HCT116 (cell line): Measurements from ENCODE around the gene SH3YL1. TPM values are rescaled to one million over a fixed set of nuclear protein-coding genes. Genes with fewer than 3 reads are reported as not detected.

ENCODE experiments used
- ATAC-seq: fragments of 200-7000 bp; cut with Tn5 transposase; 2 replicates; pipeline ENCODE4 v1.9.1; 2020; ENCODE audit warnings: mild to moderate bottlenecking, moderate library complexity
- BruUV-seq: library from RNA; stranded (reverse); fragments of 400-500 nt; replicated peaks from 2 replicates; lab custom pipeline; 2021; lab: Mats Ljungman, UMichigan
- CTCF ChIA-PET: fragments of 300-600 bp; sonication (Branson Sonifier 250); formaldehyde crosslinking; loops from one replicate; lab custom pipeline; 2021; ENCODE audit warnings: antibody characterized with exemption; lab: Charles Lee
- POLR2A ChIA-PET: fragments of 300-600, 350-600 bp; sonication (Branson Sonifier 250); formaldehyde crosslinking; loops from one replicate; lab custom pipeline; 2021; ENCODE audit warnings: antibody characterized with exemption; lab: Charles Lee
- RAD21 ChIA-PET, 2 experiments: fragments of 300-600 bp; sonication (Branson Sonifier 250); formaldehyde crosslinking; loops; one replicate each; lab custom pipeline; 2023; ENCODE audit warnings: low total read pairs in 2 of 2; ENCODE audit not compliant: uncharacterized antibody in 2 of 2, unreplicated experiment in 2 of 2, low non-redundant PET in 1 of 2; lab: Charles Lee
- DNase-seq: peaks from one replicate; pipeline ENCODE4 v3.0.0-alpha.2; 2010; ENCODE audit warnings: low read depth, low spot score
- H2AFZ ChIP-seq: fragments of 200-600 bp; shearing (Covaris generic), sonication (generic); 2 replicates; pipeline ENCODE4 v1.6.1; 2017; ENCODE audit warnings: low read depth, mixed run types, mixed read lengths, antibody characterized with exemption, low read length; ENCODE audit not compliant: poor library complexity, severe bottlenecking
- H3K27ac ChIP-seq: 2 replicates; pipeline ENCODE4 v1.5.1; 2012; ENCODE audit warnings: low read depth, low read length
- H3K27me3 ChIP-seq: fragments of 200-600 bp; sonication (generic); 2 replicates; pipeline ENCODE4 v1.6.1; 2016; ENCODE audit warnings: mixed run types, low read length, mixed read lengths; ENCODE audit not compliant: insufficient read depth
- H3K36me3 ChIP-seq, 2 experiments: fragments of 200-500 bp in 1 of 2; fragments of 200-600 bp in 1 of 2; sonication (Bioruptor generic) in 1 of 2; sonication (generic) in 1 of 2; 2 replicates each; pipeline versions ENCODE4 v1.5.1 to v1.6.1; 2014 to 2016; ENCODE audit warnings: low read length in 2 of 2, inconsistent platforms in 1 of 2, mixed read lengths in 1 of 2, mixed run types in 1 of 2; ENCODE audit not compliant: insufficient read depth in 2 of 2, control insufficient read depth in 1 of 2
- H3K4me1 ChIP-seq, 2 experiments: fragments of 200-600 bp in 1 of 2; sonication (generic) in 1 of 2; 2 replicates each; pipeline versions ENCODE4 v1.5.1 to v1.6.1; 2012 to 2017; ENCODE audit warnings: low read length in 2 of 2, inconsistent platforms in 1 of 2, mild to moderate bottlenecking in 1 of 2, mixed read lengths in 1 of 2, mixed run types in 1 of 2, moderate library complexity in 1 of 2; ENCODE audit not compliant: insufficient read depth in 2 of 2, control insufficient read depth in 1 of 2
- H3K4me2 ChIP-seq: fragments of 200-600 bp; sonication (generic); 2 replicates; pipeline ENCODE4 v1.6.1; 2017; ENCODE audit warnings: mixed run types, low read length, mixed read lengths
- H3K4me3 ChIP-seq, 2 experiments: fragments of 200-600 bp in 1 of 2; sonication (generic) in 1 of 2; replicated peaks in 1 of 2; 2 replicates each; pipeline ENCODE4 v1.5.1; 2011 to 2016; ENCODE audit warnings: low read length in 2 of 2, control low read depth in 1 of 2, low read depth in 1 of 2, mild to moderate bottlenecking in 1 of 2, mixed read lengths in 1 of 2, mixed run types in 1 of 2
- H3K79me2 ChIP-seq: fragments of 200-600 bp; sonication (generic); 2 replicates; pipeline ENCODE4 v1.6.1; 2017; ENCODE audit warnings: mild to moderate bottlenecking, mixed run types, low read length, moderate library complexity, mixed read lengths; ENCODE audit not compliant: insufficient read depth
- H3K9ac ChIP-seq: fragments of 200-600 bp; sonication (generic); 2 replicates; pipeline ENCODE4 v1.6.1; 2016; ENCODE audit warnings: low read length, mixed read lengths
- H3K9me2 ChIP-seq: fragments of 200-600 bp; sonication (generic), shearing (Covaris generic); 2 replicates; pipeline ENCODE4 v1.6.1; 2017; ENCODE audit warnings: mixed run types, mild to moderate bottlenecking, moderate library complexity; ENCODE audit not compliant: insufficient read depth
- H3K9me3 ChIP-seq, 2 experiments: fragments of 200-500 bp in 1 of 2; fragments of 200-600 bp in 1 of 2; sonication (Bioruptor generic) in 1 of 2; sonication (generic) in 1 of 2; 2 replicates each; pipeline ENCODE4 v1.6.1; 2014 to 2017; ENCODE audit warnings: low read length in 2 of 2, mixed read lengths in 2 of 2, inconsistent platforms in 1 of 2, low read depth in 1 of 2, mild to moderate bottlenecking in 1 of 2, mixed run types in 1 of 2, moderate library complexity in 1 of 2; ENCODE audit not compliant: control insufficient read depth in 1 of 2, insufficient read depth in 1 of 2
- H4K20me1 ChIP-seq: fragments of 200-600 bp; sonication (generic), shearing (Covaris generic); 2 replicates; pipeline ENCODE4 v1.6.1; 2017; ENCODE audit warnings: mixed run types, mild to moderate bottlenecking, moderate library complexity; ENCODE audit not compliant: insufficient read depth
- CBX3 ChIP-seq: IDR thresholded peaks from 2 replicates; pipeline ENCODE4 v1.6.1; 2012; ENCODE audit warnings: low read depth
- EGR1 ChIP-seq: IDR thresholded peaks from 2 replicates; pipeline ENCODE4 v1.6.1; 2012; ENCODE audit warnings: low read depth
- EZH2 ChIP-seq: fragments of 200-600 bp; sonication (generic); IDR thresholded peaks from 2 replicates; pipeline ENCODE4 v1.6.1; 2017; ENCODE audit warnings: antibody characterized with exemption, mixed run types
- EZH2phosphoT487 ChIP-seq: fragments of 200-600 bp; IDR thresholded peaks from 2 replicates; pipeline ENCODE4 v1.6.1; 2018; ENCODE audit warnings: antibody characterized with exemption, borderline replicate concordance
- MAX ChIP-seq: IDR thresholded peaks from 2 replicates; pipeline ENCODE4 v1.6.1; 2012
- POLR2A ChIP-seq: IDR thresholded peaks from 2 replicates; pipeline ENCODE4 v1.7.0; 2011; ENCODE audit warnings: borderline replicate concordance; ENCODE audit not compliant: insufficient read depth, insufficient read length; ENCODE audit errors: extremely low read depth
- POLR2AphosphoS5 ChIP-seq: IDR thresholded peaks from 2 replicates; pipeline ENCODE4 v1.6.1; 2011; ENCODE audit warnings: mild to moderate bottlenecking, low read depth, low read length, moderate library complexity
- RAD21 ChIP-seq: IDR thresholded peaks from 2 replicates; pipeline ENCODE4 v1.6.1; 2012; ENCODE audit warnings: low read depth, mild to moderate bottlenecking
- SP1 ChIP-seq: IDR thresholded peaks from 2 replicates; pipeline ENCODE4 v1.6.1; 2012; ENCODE audit warnings: low read depth
- YY1 ChIP-seq: IDR thresholded peaks from 2 replicates; pipeline ENCODE4 v1.6.1; 2011; ENCODE audit warnings: low read length, low read depth, moderate library complexity, mild to moderate bottlenecking; ENCODE audit not compliant: insufficient replicate concordance; ENCODE audit errors: extremely low read depth
- ZBTB33 ChIP-seq: IDR thresholded peaks from 2 replicates; pipeline ENCODE4 v1.6.1; 2011; ENCODE audit warnings: mild to moderate bottlenecking, low read length, moderate library complexity; ENCODE audit not compliant: insufficient replicate concordance; ENCODE audit errors: extremely low read depth
- ZFX ChIP-seq: fragments of 450-650 bp; IDR thresholded peaks from 2 replicates; pipeline ENCODE4 v1.6.1; 2017
- intact Hi-C: fragments of 100-400 bp; cut with micrococcal nuclease; formaldehyde crosslinking; loops from 2 replicates; pipeline ENCODE4 v1.10.0; 2022
- total RNA-seq: library from RNA; stranded (reverse); gene quantifications from one replicate; pipeline ENCODE4 v1.2.1, GENCODE V29; 2021; ENCODE audit not compliant: unreplicated experiment
- TF ChIP-seq, protein P1 (sequence below): IDR thresholded peaks from 2 replicates; pipeline ENCODE4 v1.6.1; 2012
- TF ChIP-seq, protein P2 (sequence below), 3 experiments: fragments of 200-600 bp in 1 of 3; sonication (generic) in 1 of 3; IDR thresholded peaks in 2 of 3; conservative IDR thresholded peaks in 1 of 3; 2 replicates each; pipeline ENCODE4 v1.5.1; 2012 to 2017; ENCODE audit warnings: low read depth in 2 of 3, low read length in 2 of 3, antibody characterized with exemption in 1 of 3, borderline replicate concordance in 1 of 3, control low read depth in 1 of 3, mild to moderate bottlenecking in 1 of 3, mixed read lengths in 1 of 3, mixed run types in 1 of 3, moderate library complexity in 1 of 3; ENCODE audit not compliant: insufficient read depth in 1 of 3

SH3YL1 gene
- total RNA-seq, 1 experiment from 2014 or later = 32.8 TPM

DNA sequence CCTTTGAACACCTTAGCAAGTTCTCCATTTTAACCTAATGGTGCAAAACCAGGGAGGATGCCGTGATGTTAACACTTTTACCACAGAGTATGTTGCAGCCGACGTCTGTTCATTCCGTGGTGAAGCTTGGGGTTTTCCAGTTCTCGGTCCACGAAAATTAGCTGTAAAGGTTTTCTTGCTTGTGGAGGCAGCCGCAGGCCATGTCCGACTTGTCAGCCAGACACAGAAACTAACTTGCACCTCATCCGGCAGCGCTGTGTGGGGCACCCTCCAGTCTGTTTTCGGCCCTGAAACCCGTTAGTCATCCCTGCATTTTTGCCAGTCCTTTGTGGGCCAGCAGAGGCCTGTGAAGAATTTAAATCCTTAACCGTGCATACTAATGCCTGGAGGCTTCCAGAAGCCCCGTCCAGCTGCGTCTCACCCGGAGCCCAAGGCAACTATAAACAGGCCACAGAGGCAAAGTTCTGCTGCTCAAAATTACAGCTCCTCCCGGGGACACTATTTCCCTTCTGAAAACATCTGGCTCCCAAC, 70.6 kb downstream of the SH3YL1 start:
- no peaks in the 10 kb centered on the region for H3K27me3 ChIP-seq
- intact Hi-C loops = no loop called here
- no peak for TF ChIP-seq MAX
- no peak for TF ChIP-seq YY1
- TF ChIP-seq POLR2A = no peak
- TF ChIP-seq POLR2AphosphoS5 = no peak
- no peak for TF ChIP-seq EZH2phosphoT487
- TF ChIP-seq ZBTB33 = no peak
- no peak for TF ChIP-seq EZH2
- TF ChIP-seq, protein P1, sequence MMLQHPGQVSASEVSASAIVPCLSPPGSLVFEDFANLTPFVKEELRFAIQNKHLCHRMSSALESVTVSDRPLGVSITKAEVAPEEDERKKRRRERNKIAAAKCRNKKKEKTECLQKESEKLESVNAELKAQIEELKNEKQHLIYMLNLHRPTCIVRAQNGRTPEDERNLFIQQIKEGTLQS = no peak
- no peak for TF ChIP-seq ZFX
- TF ChIP-seq, protein P2, sequence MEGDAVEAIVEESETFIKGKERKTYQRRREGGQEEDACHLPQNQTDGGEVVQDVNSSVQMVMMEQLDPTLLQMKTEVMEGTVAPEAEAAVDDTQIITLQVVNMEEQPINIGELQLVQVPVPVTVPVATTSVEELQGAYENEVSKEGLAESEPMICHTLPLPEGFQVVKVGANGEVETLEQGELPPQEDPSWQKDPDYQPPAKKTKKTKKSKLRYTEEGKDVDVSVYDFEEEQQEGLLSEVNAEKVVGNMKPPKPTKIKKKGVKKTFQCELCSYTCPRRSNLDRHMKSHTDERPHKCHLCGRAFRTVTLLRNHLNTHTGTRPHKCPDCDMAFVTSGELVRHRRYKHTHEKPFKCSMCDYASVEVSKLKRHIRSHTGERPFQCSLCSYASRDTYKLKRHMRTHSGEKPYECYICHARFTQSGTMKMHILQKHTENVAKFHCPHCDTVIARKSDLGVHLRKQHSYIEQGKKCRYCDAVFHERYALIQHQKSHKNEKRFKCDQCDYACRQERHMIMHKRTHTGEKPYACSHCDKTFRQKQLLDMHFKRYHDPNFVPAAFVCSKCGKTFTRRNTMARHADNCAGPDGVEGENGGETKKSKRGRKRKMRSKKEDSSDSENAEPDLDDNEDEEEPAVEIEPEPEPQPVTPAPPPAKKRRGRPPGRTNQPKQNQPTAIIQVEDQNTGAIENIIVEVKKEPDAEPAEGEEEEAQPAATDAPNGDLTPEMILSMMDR (IDR thresholded peaks at IDR 0.05 in 2 of 3, conservative IDR thresholded peaks at IDR 0.05 in 1 of 3; ENCODE audit: borderline replicate concordance in 1 of 3, insufficient read depth in 1 of 3, low read depth in 2 of 3, low read length in 2 of 3) = no peak
- no peak for TF ChIP-seq EGR1
- no peak for TF ChIP-seq CBX3
- TF ChIP-seq SP1 = no peak
- TF ChIP-seq RAD21 = no peak
- CTCF ChIA-PET = no interaction called here
- no peaks in the 10 kb centered on the region for H4K20me1 ChIP-seq
- H2AFZ ChIP-seq = no peak overlapping the region
- no peak overlapping the region for H3K4me3 ChIP-seq
- RAD21 ChIA-PET = no interaction called here
- no peaks in the 10 kb centered on the region for H3K36me3 ChIP-seq
- no peaks in the 10 kb centered on the region for H3K4me1 ChIP-seq
- no peak overlapping the region for H3K4me2 ChIP-seq
- DNase-seq (no peak), ATAC-seq (no peak)
- H3K27ac ChIP-seq = no peak overlapping the region
- no peak overlapping the region for H3K9ac ChIP-seq
- POLR2A ChIA-PET = no interaction called here
- H3K79me2 ChIP-seq = no peaks in the 10 kb centered on the region
- no peaks in the 10 kb centered on the region for H3K9me2 ChIP-seq
- H3K9me3 ChIP-seq = no peaks in the 10 kb centered on the region
- no TSS peak for BruUV-seq
